ENCODE measurements around the gene PLXDC1.
A peak's percentile ranks its signal among the peaks of the same experiment; 100 is the strongest.

The PLXDC1 gene

GRCh38 chr17:39193346-39193745 lies 41.9 kb upstream of the PLXDC1 start:
- DNase-seq, result no peak
- no peak for TF ChIP-seq POLR2A (IDR thresholded peaks at IDR 0.05; ENCODE audit: low read length)
- no peak for TF ChIP-seq GATA1 (IDR thresholded peaks at IDR 0.05; ENCODE audit: low read depth, low read length)

GRCh38 chr17:39192901-39193300 lies 41.5 kb upstream of the PLXDC1 start:
- DNase-seq, result no peak
- TF ChIP-seq POLR2A (IDR thresholded peaks at IDR 0.05; ENCODE audit: low read length) (no peak), GATA1 (IDR thresholded peaks at IDR 0.05; ENCODE audit: low read depth, low read length) (no peak)

- no peak for DNase-seq
- TF ChIP-seq GATA1 (IDR thresholded peaks at IDR 0.05; ENCODE audit: low read depth, low read length) (no peak), POLR2A (IDR thresholded peaks at IDR 0.05; ENCODE audit: low read length) (no peak)
Observed at GRCh38 chr17:39191750-39192510, 40.5 kb upstream of the PLXDC1 start.

- no peak for DNase-seq
- TF ChIP-seq POLR2A (IDR thresholded peaks at IDR 0.05; ENCODE audit: low read length) (no peak), GATA1 (IDR thresholded peaks at IDR 0.05; ENCODE audit: low read depth, low read length) (no peak)
Observed at GRCh38 chr17:39187152-39187830, 35.9 kb upstream of the PLXDC1 start.

GRCh38 chr17:39186481-39187002 lies 35.1 kb upstream of the PLXDC1 start:
- DNase-seq, result no peak
- TF ChIP-seq GATA1 (IDR thresholded peaks at IDR 0.05; ENCODE audit: low read depth, low read length), result no peak
- TF ChIP-seq POLR2A (IDR thresholded peaks at IDR 0.05; ENCODE audit: low read length), result no peak

- DNase-seq, result no peak
- TF ChIP-seq POLR2A (IDR thresholded peaks at IDR 0.05; ENCODE audit: low read length), result no peak
- TF ChIP-seq GATA1 (IDR thresholded peaks at IDR 0.05; ENCODE audit: low read depth, low read length), result no peak
Observed at GRCh38 chr17:39183720-39184119, 32.3 kb upstream of the PLXDC1 start.

- TF ChIP-seq GATA1 (IDR thresholded peaks at IDR 0.05; ENCODE audit: low read depth, low read length) (no peak), POLR2A (IDR thresholded peaks at IDR 0.05; ENCODE audit: low read length) (no peak)
- DNase-seq, result no peak
Observed at GRCh38 chr17:39183045-39183444, 31.6 kb upstream of the PLXDC1 start.

GRCh38 chr17:39181303-39181702 lies 29.9 kb upstream of the PLXDC1 start:
- TF ChIP-seq POLR2A (IDR thresholded peaks at IDR 0.05; ENCODE audit: low read length), result no peak
- no peak for TF ChIP-seq GATA1 (IDR thresholded peaks at IDR 0.05; ENCODE audit: low read depth, low read length)
- no peak for DNase-seq

GRCh38 chr17:39178536-39178935 lies 27.1 kb upstream of the PLXDC1 start:
- no peak for TF ChIP-seq POLR2A (IDR thresholded peaks at IDR 0.05; ENCODE audit: low read length)
- no peak for TF ChIP-seq GATA1 (IDR thresholded peaks at IDR 0.05; ENCODE audit: low read depth, low read length)
- DNase-seq, result no peak

GRCh38 chr17:39177256-39177655 lies 25.8 kb upstream of the PLXDC1 start:
- no peak for DNase-seq
- TF ChIP-seq GATA1 (IDR thresholded peaks at IDR 0.05; ENCODE audit: low read depth, low read length), result no peak
- TF ChIP-seq POLR2A (IDR thresholded peaks at IDR 0.05; ENCODE audit: low read length), result no peak

GRCh38 chr17:39175695-39176093 lies 24.3 kb upstream of the PLXDC1 start:
- DNase-seq, result peak in 1 of 2 experiments; percentile 14
- TF ChIP-seq GATA1 (IDR thresholded peaks at IDR 0.05; ENCODE audit: low read depth, low read length) (no peak), POLR2A (IDR thresholded peaks at IDR 0.05; ENCODE audit: low read length) (no peak)

GRCh38 chr17:39174920-39175694 lies 23.7 kb upstream of the PLXDC1 start:
- peak; percentile 74 to 86 for DNase-seq
- TF ChIP-seq POLR2A (IDR thresholded peaks at IDR 0.05; ENCODE audit: low read length) (no peak), GATA1 (IDR thresholded peaks at IDR 0.05; ENCODE audit: low read depth, low read length) (no peak)

- no peak for DNase-seq
- TF ChIP-seq GATA1 (IDR thresholded peaks at IDR 0.05; ENCODE audit: low read depth, low read length) (no peak), POLR2A (IDR thresholded peaks at IDR 0.05; ENCODE audit: low read length) (no peak)
Observed at GRCh38 chr17:39173526-39174274, 22.3 kb upstream of the PLXDC1 start.

Data from erythroblast (primary cell).